Measurements from ENCODE around the gene DNTT.

DNTT gene

DNA sequence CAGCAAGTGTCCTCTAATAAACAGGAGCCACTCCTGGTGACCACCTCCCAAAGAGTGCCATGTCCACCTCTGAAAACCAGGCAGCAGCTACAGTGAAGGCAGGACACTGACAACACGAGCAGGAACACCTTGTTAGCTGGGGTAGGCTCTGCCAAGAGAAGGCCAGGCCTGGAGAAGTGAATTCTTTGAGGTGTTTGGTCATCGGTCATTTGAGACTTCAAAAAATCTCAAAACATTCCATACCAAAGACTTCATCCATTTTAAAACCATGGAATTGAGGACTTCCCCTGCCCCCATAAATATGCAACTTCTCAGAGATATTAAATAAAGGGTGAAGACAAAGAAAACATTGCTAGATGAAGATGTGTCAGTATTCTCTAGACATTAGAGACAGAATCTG is 82.9 kb downstream of the DNTT start:
- no peak for DNase-seq

DNA sequence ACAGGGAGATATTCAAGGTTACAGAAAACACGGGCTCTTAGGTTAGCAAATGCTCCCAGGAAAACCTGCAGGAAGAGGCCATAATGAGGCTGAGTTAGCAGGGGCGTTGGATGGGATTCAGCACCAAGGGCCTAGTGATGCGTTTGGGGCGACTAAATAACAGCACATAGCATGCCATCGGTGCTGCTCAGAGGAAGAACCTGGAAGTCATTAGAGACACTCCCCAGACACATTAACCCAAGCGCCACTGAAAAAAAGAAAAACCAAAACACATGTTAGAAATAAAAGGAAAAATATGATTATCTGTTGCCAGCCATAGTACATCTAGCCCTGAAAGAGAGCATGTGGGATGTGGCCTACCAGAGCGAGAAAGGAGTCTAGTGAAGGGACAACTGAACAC is 83.4 kb downstream of the DNTT start:
- DNase-seq: no peak

Data from T-helper 9 cell (primary cell).